IMR-90 (cell line): ENCODE measurements around the gene GIT2. TPM values are rescaled to one million over a fixed set of nuclear protein-coding genes. Genes with fewer than 3 reads are reported as not detected.
A peak's percentile ranks its signal among the peaks of the same experiment; 100 is the strongest.

Experiments used
- ATAC-seq: fragments of 200-7000 bp; cut with Tn5 transposase; 2 replicates; pipeline ENCODE4 v1.9.1; 2020; ENCODE audit warnings: low read depth, mild to moderate bottlenecking, moderate library complexity
- BruUV-seq: library from RNA; stranded (reverse); fragments of 400-500 nt; replicated peaks from 2 replicates; lab custom pipeline; 2021; lab: Mats Ljungman, UMichigan
- CTCF ChIA-PET: fragments of 300-600 bp; formaldehyde crosslinking; extraction: SDS; loops from one replicate; lab custom pipeline; 2021; ENCODE audit warnings: antibody characterized with exemption; lab: Yijun Ruan, JAX
- POLR2A ChIA-PET: fragments of 300-600 bp; sonication (Branson Sonifier 250); formaldehyde crosslinking; loops from one replicate; lab custom pipeline; 2022; ENCODE audit warnings: antibody characterized with exemption; ENCODE audit not compliant: unreplicated experiment; lab: Charles Lee
- DNase-seq: peaks from one replicate; pipeline ENCODE4 v3.0.0; 2013
- H2AFZ ChIP-seq: replicated peaks from 2 replicates; pipeline ENCODE3; 2013; ENCODE audit warnings: low read length, mild to moderate bottlenecking; ENCODE audit not compliant: poor library complexity
- H2AK5ac ChIP-seq: 2 replicates; pipeline ENCODE4 v1.6.1; 2013; ENCODE audit warnings: low read depth, low read length, inconsistent platforms
- H2AK9ac ChIP-seq: replicated peaks from 2 replicates; pipeline ENCODE3; 2013; ENCODE audit warnings: mild to moderate bottlenecking, low read depth, low read length, moderate library complexity; ENCODE audit not compliant: poor library complexity
- H2BK120ac ChIP-seq: 2 replicates; pipeline ENCODE4 v1.6.1; 2013; ENCODE audit warnings: low read depth, low read length, inconsistent platforms
- H2BK15ac ChIP-seq: 3 replicates; pipeline ENCODE4 v1.6.1; 2013; ENCODE audit warnings: low read depth, low read length, inconsistent platforms
- H2BK20ac ChIP-seq: 2 replicates; pipeline ENCODE4 v1.6.1; 2013; ENCODE audit warnings: low read depth, mild to moderate bottlenecking, inconsistent platforms, low read length, moderate library complexity
- H2BK5ac ChIP-seq: 2 replicates; pipeline ENCODE4 v1.6.1; 2013; ENCODE audit warnings: mild to moderate bottlenecking, low read depth, low read length, inconsistent platforms; ENCODE audit not compliant: poor library complexity, severe bottlenecking
- H3K14ac ChIP-seq: replicated peaks from 2 replicates; pipeline ENCODE4 v1.6.1; 2013; ENCODE audit warnings: low read depth, low read length, inconsistent platforms
- H3K18ac ChIP-seq: 2 replicates; pipeline ENCODE4 v1.6.1; 2013; ENCODE audit warnings: low read depth, low read length, control low read depth
- H3K23ac ChIP-seq: 2 replicates; pipeline ENCODE4 v1.6.1; 2013; ENCODE audit warnings: low read depth, low read length, inconsistent platforms
- H3K27ac ChIP-seq: 2 replicates; pipeline ENCODE4 v1.5.1; 2013; ENCODE audit warnings: mild to moderate bottlenecking, control low read depth, low read length; ENCODE audit not compliant: insufficient read depth
- H3K27me3 ChIP-seq: 2 replicates; pipeline ENCODE4 v1.6.1; 2013; ENCODE audit warnings: low read length; ENCODE audit not compliant: control insufficient read depth, insufficient read depth
- H3K36me3 ChIP-seq: 2 replicates; pipeline ENCODE4 v1.6.1; 2013; ENCODE audit warnings: low read length, mixed read lengths; ENCODE audit not compliant: control insufficient read depth, insufficient read depth
- H3K4ac ChIP-seq: 2 replicates; pipeline ENCODE4 v1.6.1; 2013; ENCODE audit warnings: low read depth, low read length, inconsistent platforms
- H3K4me1 ChIP-seq: 2 replicates; pipeline ENCODE4 v1.6.1; 2013; ENCODE audit warnings: low read length, mixed read lengths; ENCODE audit not compliant: control insufficient read depth, insufficient read depth
- H3K4me2 ChIP-seq: 2 replicates; pipeline ENCODE4 v1.6.1; 2013; ENCODE audit warnings: low read depth, mild to moderate bottlenecking, control low read depth, low read length, moderate library complexity
- H3K4me3 ChIP-seq: 2 replicates; pipeline ENCODE4 v1.5.1; 2013; ENCODE audit warnings: low read depth, mild to moderate bottlenecking, control low read depth, low read length, moderate library complexity; ENCODE audit not compliant: insufficient read depth
- H3K56ac ChIP-seq: 2 replicates; pipeline ENCODE4 v1.6.1; 2013; ENCODE audit warnings: low read length, inconsistent platforms; ENCODE audit not compliant: insufficient read depth; ENCODE audit errors: extremely low read depth
- H3K79me1 ChIP-seq, 2 experiments: 2 replicates each; pipeline ENCODE4 v1.6.1; 2013; ENCODE audit warnings: low read length in 2 of 2, inconsistent platforms in 1 of 2, low read depth in 1 of 2
- H3K9ac ChIP-seq: 2 replicates; pipeline ENCODE4 v1.6.1; 2013; ENCODE audit warnings: low read depth, low read length, control low read depth
- H3K9me1 ChIP-seq: 2 replicates; pipeline ENCODE4 v1.6.1; 2013; ENCODE audit warnings: low read length, inconsistent platforms; ENCODE audit not compliant: insufficient read depth
- H3K9me3 ChIP-seq: 2 replicates; pipeline ENCODE4 v1.6.1; 2013; ENCODE audit warnings: low read length; ENCODE audit not compliant: control insufficient read depth, insufficient read depth
- H4K20me1 ChIP-seq: 2 replicates; pipeline ENCODE4 v1.6.1; 2013; ENCODE audit warnings: low read length, inconsistent platforms; ENCODE audit not compliant: insufficient read depth
- H4K5ac ChIP-seq: 2 replicates; pipeline ENCODE4 v1.6.1; 2013; ENCODE audit warnings: mild to moderate bottlenecking, low read depth, low read length, control low read depth
- H4K8ac ChIP-seq, 2 experiments: 2 replicates each; pipeline ENCODE4 v1.6.1; 2013; ENCODE audit warnings: low read depth in 2 of 2, low read length in 2 of 2, control low read depth in 1 of 2, inconsistent platforms in 1 of 2
- H4K91ac ChIP-seq: 2 replicates; pipeline ENCODE4 v1.6.1; 2013; ENCODE audit warnings: low read depth, low read length, inconsistent platforms; ENCODE audit not compliant: insufficient read depth
- BHLHE40 ChIP-seq: fragments of 150-350 bp; IDR thresholded peaks from 2 replicates; pipeline ENCODE4 v1.6.1; 2016; ENCODE audit warnings: mild to moderate bottlenecking, low read depth, low read length
- CEBPB ChIP-seq: IDR thresholded peaks from 2 replicates; pipeline ENCODE4 v1.6.1; 2012; ENCODE audit warnings: low read depth, low read length, improper control_type of control experiment
- FOS ChIP-seq: fragments of 150-350 bp; IDR thresholded peaks from 2 replicates; pipeline ENCODE4 v1.6.1; 2016; ENCODE audit warnings: low read depth, low read length
- MAZ ChIP-seq: IDR thresholded peaks from 2 replicates; pipeline ENCODE4 v1.6.1; 2012; ENCODE audit warnings: low read depth, mild to moderate bottlenecking, low read length, improper control_type of control experiment, moderate library complexity, borderline replicate concordance
- MXI1 ChIP-seq: IDR thresholded peaks from 2 replicates; pipeline ENCODE4 v1.6.1; 2012; ENCODE audit warnings: low read depth, mild to moderate bottlenecking, low read length, moderate library complexity, borderline replicate concordance
- RAD21 ChIP-seq: IDR thresholded peaks from 2 replicates; pipeline ENCODE4 v1.6.1; 2012; ENCODE audit warnings: low read length, improper control_type of control experiment
- RCOR1 ChIP-seq: IDR thresholded peaks from 2 replicates; pipeline ENCODE4 v1.6.1; 2012; ENCODE audit warnings: mild to moderate bottlenecking, low read length, improper control_type of control experiment; ENCODE audit not compliant: insufficient replicate concordance
- RFX5 ChIP-seq: IDR thresholded peaks from 2 replicates; pipeline ENCODE4 v1.8.0; 2012; ENCODE audit warnings: low read depth, mild to moderate bottlenecking, low read length, moderate library complexity
- SMC3 ChIP-seq: fragments of 150-350 bp; IDR thresholded peaks from 2 replicates; pipeline ENCODE4 v1.6.1; 2016; ENCODE audit warnings: low read depth, mild to moderate bottlenecking, antibody characterized with exemption, low read length, moderate library complexity
- WGBS, 2 experiments: methylation state at CpG; one replicate each; pipeline versions ENCODE4 v1.1.5 to v1.1.7; 2013; ENCODE audit warnings: missing lambda C conversion rate in 2 of 2; ENCODE audit not compliant: insufficient read length in 1 of 2; ENCODE audit errors: extremely low coverage in 2 of 2; 5-methylcytosine and 5-hydroxymethylcytosine counted together
- dilution Hi-C: fragments of 300-500 bp; cut with HindIII; formaldehyde crosslinking; loops from one replicate; pipeline ENCODE4 v1.14.3; 2018; ENCODE audit warnings: low sequenced_read_pairs; ENCODE audit not compliant: unreplicated experiment
- in situ Hi-C: fragments of 300-500 bp; cut with MboI; formaldehyde crosslinking; loops from 3 replicates; pipeline ENCODE4 v1.14.3; 2019; ENCODE audit warnings: low sequenced_read_pairs, inconsistent platforms, mixed read lengths
- intact Hi-C: fragments of 100-400 bp; cut with micrococcal nuclease; formaldehyde crosslinking; loops from 2 replicates; pipeline ENCODE4 v1.10.0; 2022
- polyA plus RNA-seq, 3 experiments: library from polyadenylated mRNA; depleted of rRNA; stranded (reverse); fragments of >200 nt; gene quantifications; 2 replicates each; pipeline ENCODE4 v1.2.3, GENCODE V29; 2012; ENCODE audit warnings: low replicate concordance in 1 of 3
- total RNA-seq: library from RNA; depleted of rRNA; stranded (reverse); fragments of >200 nt; gene quantifications from 2 replicates; pipeline ENCODE4 v1.2.3, GENCODE V29; 2012
- TF ChIP-seq, protein P1 (sequence below): fragments of 150-350 bp; IDR thresholded peaks from 2 replicates; pipeline ENCODE4 v1.6.1; 2016; ENCODE audit warnings: low read depth, mild to moderate bottlenecking, low read length, moderate library complexity, borderline replicate concordance

GIT2 gene
- total and polyA plus RNA-seq, 2 of the 4 experiments (the other 2 are of a cell fraction), result 48.0 to 71.9 TPM

GRCh38 chr12:109920261-109920780 lies 75.8 kb downstream of the GIT2 start:
- no peaks in the 10 kb centered on the region for H3K9me3 ChIP-seq
- no peaks in the 10 kb centered on the region for H3K27me3 ChIP-seq
- H2BK20ac ChIP-seq, result no peak overlapping the region
- no peak overlapping the region for H3K4me3 ChIP-seq
- H3K4ac ChIP-seq, result no peak overlapping the region
- H2AK5ac ChIP-seq, result no peak overlapping the region
- H2AFZ ChIP-seq, result no peak overlapping the region
- dilution Hi-C loops, result no loop called here
- BruUV-seq, result no TSS peak
- H3K9me1 ChIP-seq, result no peaks in the 10 kb centered on the region
- H3K56ac ChIP-seq, result no peak overlapping the region
- no peak overlapping the region for H3K18ac ChIP-seq
- H3K27ac ChIP-seq, result no peak overlapping the region
- H3K14ac ChIP-seq, result no peak overlapping the region
- peak overlapping the region; percentile 33 for H2AK9ac ChIP-seq
- intact Hi-C loops, result no loop called here
- no peak for DNase-seq
- no peaks in the 10 kb centered on the region for H3K79me1 ChIP-seq
- H3K4me2 ChIP-seq, result no peak overlapping the region
- H3K9ac ChIP-seq, result no peak overlapping the region
- in situ Hi-C loops, result no loop called here
- H2BK5ac ChIP-seq, result no peak overlapping the region
- no peak overlapping the region for H3K23ac ChIP-seq
- H3K4me1 ChIP-seq, result no peaks in the 10 kb centered on the region
- H2BK15ac ChIP-seq, result no peak overlapping the region
- H4K5ac ChIP-seq, result no peak overlapping the region
- 90% methylated on average over 8 of the region's 11 CpGs; no CpG with 5 or more reads in 1 of the 2 experiments for WGBS, 2 experiments
- H2BK120ac ChIP-seq, result no peak overlapping the region
- TF ChIP-seq RCOR1, result no peak
- no peak for TF ChIP-seq CEBPB
- TF ChIP-seq SMC3, result no peak
- TF ChIP-seq MAZ, result no peak
- no peak for TF ChIP-seq RAD21
- TF ChIP-seq, protein P1, sequence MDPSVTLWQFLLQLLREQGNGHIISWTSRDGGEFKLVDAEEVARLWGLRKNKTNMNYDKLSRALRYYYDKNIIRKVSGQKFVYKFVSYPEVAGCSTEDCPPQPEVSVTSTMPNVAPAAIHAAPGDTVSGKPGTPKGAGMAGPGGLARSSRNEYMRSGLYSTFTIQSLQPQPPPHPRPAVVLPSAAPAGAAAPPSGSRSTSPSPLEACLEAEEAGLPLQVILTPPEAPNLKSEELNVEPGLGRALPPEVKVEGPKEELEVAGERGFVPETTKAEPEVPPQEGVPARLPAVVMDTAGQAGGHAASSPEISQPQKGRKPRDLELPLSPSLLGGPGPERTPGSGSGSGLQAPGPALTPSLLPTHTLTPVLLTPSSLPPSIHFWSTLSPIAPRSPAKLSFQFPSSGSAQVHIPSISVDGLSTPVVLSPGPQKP, result no peak
- no peak for TF ChIP-seq FOS
- no peak for TF ChIP-seq BHLHE40
- no peak for TF ChIP-seq MXI1
- no peak for TF ChIP-seq RFX5
- no peak for ATAC-seq
- ChIA-PET CTCF (interaction anchor here (0.6 kb wide), 1 partner anchor 25 kb away, joined by 3 read pairs; no protein-coding TSS in a partner anchor), POLR2A (no interaction called here)
- no peak overlapping the region for H4K8ac ChIP-seq
- H3K36me3 ChIP-seq, result peaks cover 29% of the 10 kb centered on the region
- H4K20me1 ChIP-seq, result no peaks in the 10 kb centered on the region
- H4K91ac ChIP-seq, result no peak overlapping the region
